ENCODE data around the gene IL17D. TPM values are rescaled to one million over a fixed set of nuclear protein-coding genes. Genes with fewer than 3 reads are reported as not detected.

The IL17D gene
- total and polyA plus RNA-seq, 10 of the 15 experiments (the other 5 are each of a cell fraction or from before 2014, with no cell fraction given), result 0.03 to 1.6 (median 0.33) TPM

GRCh38 chr13:20702530-20702914, 977 bp upstream of the IL17D start:
- ChIA-PET CTCF (interaction anchor here (0.9 to 1.2 kb wide), 2 partner anchors 21 to 207 kb away, joined by 3 to 4 read pairs; no protein-coding TSS in a partner anchor), POLR2A (no interaction called here), RAD21 (ENCODE audit: unreplicated experiment) (no interaction called here), SMC1A (ENCODE audit: uncharacterized antibody, unreplicated experiment) (interaction anchor here (1.7 kb wide), 1 partner anchor 15 kb away, joined by 4 read pairs; no protein-coding TSS in a partner anchor)
- no peak overlapping the region for H3K27ac ChIP-seq (ENCODE audit: control insufficient read depth, insufficient read depth)
- peak overlapping the region; percentile 77; the same call in 1 of the 2 replicates for H2AFZ ChIP-seq (ENCODE audit: control insufficient read depth, low read depth, low read length)
- H3K9me3 ChIP-seq (replicated peaks; ENCODE audit: control insufficient read depth, insufficient read depth, low read length), result no peaks in the 10 kb centered on the region
- peaks cover 6% of the 10 kb centered on the region for H3K4me1 ChIP-seq (ENCODE audit: control insufficient read depth, insufficient read depth, low read length)
- no peak for ATAC-seq
- H3K27me3 ChIP-seq (replicated peaks in 1 of 2; ENCODE audit: control insufficient read depth in 2 of 2, insufficient read depth in 2 of 2, low read length in 1 of 2), result no peaks in the 10 kb centered on the region
- H3K4me2 ChIP-seq (ENCODE audit: control insufficient read depth, insufficient read depth), result peak overlapping the region; percentile 99
- no peaks in the 10 kb centered on the region for H3K36me3 ChIP-seq (ENCODE audit: control insufficient read depth in 2 of 2, insufficient read depth in 2 of 2, low read length in 1 of 2)
- intact Hi-C loops (cut with micrococcal nuclease; ENCODE audit: unreplicated experiment) (loop anchor here (5.0 kb wide), 1 partner anchor 205 kb away; no protein-coding TSS in a partner anchor), in situ Hi-C loops (cut with MboI) (no loop called here)
- TF ChIP-seq CREB1 (IDR thresholded peaks at IDR 0.05; ENCODE audit: low read depth) (no peak), PML (IDR thresholded peaks at IDR 0.05; ENCODE audit: low read length) (no peak), TAF1 (IDR thresholded peaks at IDR 0.05; ENCODE audit: borderline replicate concordance, low read depth, low read length) (no peak), DPF2 (IDR thresholded peaks at IDR 0.05) (no peak), BMI1 (IDR thresholded peaks at IDR 0.05; ENCODE audit: borderline replicate concordance) (peak; percentile 65)
- 20% methylated on average over 9 of the region's 9 CpGs for WGBS (ENCODE audit: insufficient coverage, insufficient replicate concordance, low lambda C conversion rate, missing lambda C conversion rate)
- H3K4me3 ChIP-seq, result peak overlapping the region; percentile 81
- H3K79me2 ChIP-seq (ENCODE audit: control insufficient read depth, insufficient read depth, low read length), result no peaks in the 10 kb centered on the region
- no TSS peak for BruUV-seq (replicated peaks)
- no peak overlapping the region for H3K9ac ChIP-seq (ENCODE audit: control insufficient read depth, insufficient read depth, low read length)
- no peaks in the 10 kb centered on the region for H4K20me1 ChIP-seq (ENCODE audit: control insufficient read depth, insufficient read depth)
- no peak for FAIRE-seq
- no peak for DNase-seq (ENCODE audit: low read depth, low spot score)

GRCh38 chr13:20703780-20704458, 420 bp downstream of the IL17D start:
- H2AFZ ChIP-seq (ENCODE audit: control insufficient read depth, low read depth, low read length), result no peak overlapping the region; the same call in 1 of the 2 replicates
- DNase-seq (ENCODE audit: low read depth, low spot score) (peak; percentile 9), ATAC-seq (peak; percentile 95), FAIRE-seq (no peak)
- ChIA-PET SMC1A (ENCODE audit: uncharacterized antibody, unreplicated experiment) (no interaction called here), RAD21 (ENCODE audit: unreplicated experiment) (no interaction called here), POLR2A (no interaction called here), CTCF (interaction anchor here (1.0 to 1.1 kb wide), 2 partner anchors 127 to 209 kb away, joined by 3 read pairs; no protein-coding TSS in a partner anchor)
- H3K27ac ChIP-seq (ENCODE audit: control insufficient read depth, insufficient read depth), result no peak overlapping the region
- intact Hi-C loops (cut with micrococcal nuclease; ENCODE audit: unreplicated experiment), result loop anchor here (5.0 kb wide), 1 partner anchor 207 kb away; no protein-coding TSS in a partner anchor
- no peaks in the 10 kb centered on the region for H3K9me3 ChIP-seq (replicated peaks; ENCODE audit: control insufficient read depth, insufficient read depth, low read length)
- peak overlapping the region; percentile 60; the same call in 1 of the 2 replicates for H3K4me2 ChIP-seq (ENCODE audit: control insufficient read depth, insufficient read depth)
- H3K27me3 ChIP-seq (replicated peaks in 1 of 2; ENCODE audit: control insufficient read depth in 2 of 2, insufficient read depth in 2 of 2, low read length in 1 of 2), result no peaks in the 10 kb centered on the region
- no peaks in the 10 kb centered on the region for H3K36me3 ChIP-seq (ENCODE audit: control insufficient read depth in 2 of 2, insufficient read depth in 2 of 2, low read length in 1 of 2)
- H3K79me2 ChIP-seq (ENCODE audit: control insufficient read depth, insufficient read depth, low read length), result no peaks in the 10 kb centered on the region
- H3K9ac ChIP-seq (ENCODE audit: control insufficient read depth, insufficient read depth, low read length), result no peak overlapping the region
- H3K4me1 ChIP-seq (ENCODE audit: control insufficient read depth, insufficient read depth, low read length), result peaks cover 6% of the 10 kb centered on the region
- WGBS (ENCODE audit: insufficient coverage, insufficient replicate concordance, low lambda C conversion rate, missing lambda C conversion rate), result under 1% methylated on average over 33 of the region's 98 CpGs
- no peaks in the 10 kb centered on the region for H4K20me1 ChIP-seq (ENCODE audit: control insufficient read depth, insufficient read depth)
- in situ Hi-C loops (cut with MboI), result no loop called here
- H3K4me3 ChIP-seq, result no peak overlapping the region
- BruUV-seq (replicated peaks), result no TSS peak
- TF ChIP-seq TCF3 (IDR thresholded peaks at IDR 0.05; ENCODE audit: borderline replicate concordance, insufficient read depth, low read depth, low read length) (peak; percentile 86), GATAD2B (conservative IDR thresholded peaks at IDR 0.05; ENCODE audit: low read depth) (peak; percentile 62), RB1 (IDR thresholded peaks at IDR 0.05; ENCODE audit: borderline replicate concordance) (peak; percentile 66; the same call in 1 of the 2 replicates), NRF1 (conservative IDR thresholded peaks at IDR 0.05; ENCODE audit: low read depth, low read length) (0 out of 2 replicates have a peak, but pooled peaks have one; percentile 23), IKZF1 (conservative IDR thresholded peaks at IDR 0.05) (peak; percentile 65), NKRF (conservative IDR thresholded peaks at IDR 0.05) (0 out of 2 replicates have a peak, but pooled peaks have one; percentile 48)
